Keratinocyte (primary cell): ENCODE data around the gene SELPLG. TPM values are rescaled to one million over a fixed set of nuclear protein-coding genes. Genes with fewer than 3 reads are reported as not detected.

Source experiments
- DNase-seq: peaks from one replicate; pipeline ENCODE4 v3.0.0-alpha.2; 2011; ENCODE audit warnings: low read depth, missing footprints, low spot score
- FAIRE-seq: peaks from 2 replicates; lab custom pipeline; 2011; peaks lifted over from hg19 to GRCh38; lab: Jason Lieb, UNC
- H2AFZ ChIP-seq: 2 replicates; pipeline ENCODE4 v1.6.0; 2012; ENCODE audit warnings: low read length, control low read depth, inconsistent platforms; ENCODE audit not compliant: control insufficient read depth
- H3K27ac ChIP-seq: 2 replicates; pipeline ENCODE4 v1.5.1; 2011; ENCODE audit warnings: low read length; ENCODE audit not compliant: control insufficient read depth, insufficient read depth
- H3K27me3 ChIP-seq: 3 replicates; pipeline ENCODE4 v1.6.0; 2011; ENCODE audit warnings: low read length; ENCODE audit not compliant: control insufficient read depth, insufficient read depth; ENCODE audit errors: extremely low read depth
- H3K36me3 ChIP-seq, 2 experiments: 2 replicates in 1 of 2; 3 replicates in 1 of 2; pipeline ENCODE4 v1.5.1; 2011; ENCODE audit warnings: low read length in 2 of 2, mild to moderate bottlenecking in 1 of 2; ENCODE audit not compliant: control insufficient read depth in 2 of 2, insufficient read depth in 2 of 2; ENCODE audit errors: extremely low read depth in 1 of 2
- H3K4me1 ChIP-seq: 3 replicates; pipeline ENCODE4 v1.5.1; 2011; ENCODE audit warnings: low read length; ENCODE audit not compliant: control insufficient read depth, insufficient read depth; ENCODE audit errors: extremely low read depth
- H3K4me2 ChIP-seq: 3 replicates; pipeline ENCODE4 v1.6.0; 2011; ENCODE audit warnings: low read depth, low read length; ENCODE audit not compliant: control insufficient read depth, insufficient read depth; ENCODE audit errors: extremely low read depth
- H3K4me3 ChIP-seq, 3 experiments: fragments of 200-600 bp in 1 of 3; sonication (generic) in 1 of 3; 2 replicates in 2 of 3; 3 replicates in 1 of 3; pipeline ENCODE4 v1.5.1; 2011 to 2016; ENCODE audit warnings: low read length in 3 of 3, mild to moderate bottlenecking in 3 of 3, control low read depth in 2 of 3, inconsistent platforms in 1 of 3, low read depth in 1 of 3, mixed read lengths in 1 of 3, mixed run types in 1 of 3, moderate library complexity in 1 of 3; ENCODE audit not compliant: control insufficient read depth in 2 of 3, insufficient read depth in 2 of 3; ENCODE audit errors: extremely low read depth in 1 of 3
- H3K79me2 ChIP-seq: 2 replicates; pipeline ENCODE4 v1.6.0; 2012; ENCODE audit warnings: low read length; ENCODE audit not compliant: control insufficient read depth, insufficient read depth
- H3K9ac ChIP-seq: 3 replicates; pipeline ENCODE4 v1.6.0; 2011; ENCODE audit warnings: low read length; ENCODE audit not compliant: control insufficient read depth, insufficient read depth; ENCODE audit errors: extremely low read depth
- H3K9me1 ChIP-seq: 3 replicates; pipeline ENCODE4 v1.6.0; 2011; ENCODE audit warnings: low read length; ENCODE audit not compliant: control insufficient read depth, insufficient read depth; ENCODE audit errors: extremely low read depth
- H3K9me3 ChIP-seq: 2 replicates; pipeline ENCODE4 v1.5.1; 2012; ENCODE audit warnings: low read depth, low read length; ENCODE audit not compliant: control insufficient read depth
- H4K20me1 ChIP-seq: 3 replicates; pipeline ENCODE4 v1.6.0; 2011; ENCODE audit warnings: low read length; ENCODE audit not compliant: control insufficient read depth, insufficient read depth; ENCODE audit errors: extremely low read depth
- CTCF ChIP-seq, 3 experiments: IDR thresholded peaks in 1 of 3; conservative IDR thresholded peaks in 1 of 3; optimal IDR thresholded peaks in 1 of 3; 2 replicates in 2 of 3; 3 replicates in 1 of 3; pipeline versions ENCODE3 to v1.5.1; 2011; ENCODE audit warnings: low read length in 3 of 3, mild to moderate bottlenecking in 3 of 3, moderate library complexity in 2 of 3, control low read depth in 1 of 3, inconsistent platforms in 1 of 3; ENCODE audit not compliant: insufficient read depth in 2 of 3; ENCODE audit errors: extremely low read depth in 1 of 3
- EZH2 ChIP-seq: IDR thresholded peaks from one replicate; pipeline ENCODE4 v1.6.1; 2012; ENCODE audit warnings: inconsistent platforms, mild to moderate bottlenecking, low read length, moderate library complexity
- dilution Hi-C: fragments of 300-500 bp; cut with MboI; formaldehyde crosslinking; loops from one replicate; pipeline ENCODE4 v1.7.0; 2020; ENCODE audit warnings: low sequenced_read_pairs; ENCODE audit not compliant: extremely low pct_ligation_motif_present
- polyA plus RNA-seq, 5 experiments: library from polyadenylated mRNA; depleted of rRNA in 3 of 5; stranded (reverse) in 3 of 5; stranded (forward) in 1 of 5; unstranded in 1 of 5; fragments of >200 nt; gene quantifications; 1 replicate in 1 of 5; 2 replicates in 3 of 5; 3 replicates in 1 of 5; pipeline versions ENCODE4 v1.2.1 to v1.2.3, GENCODE V29; 2011 to 2012; ENCODE audit warnings: missing spikeins in 2 of 5, low read depth in 1 of 5, low replicate concordance in 1 of 5

SELPLG gene
- polyA plus RNA-seq, 1 donor (not counting 4 experiments of a cell fraction or from before 2014, with no cell fraction given) = 0.80 TPM

DNA sequence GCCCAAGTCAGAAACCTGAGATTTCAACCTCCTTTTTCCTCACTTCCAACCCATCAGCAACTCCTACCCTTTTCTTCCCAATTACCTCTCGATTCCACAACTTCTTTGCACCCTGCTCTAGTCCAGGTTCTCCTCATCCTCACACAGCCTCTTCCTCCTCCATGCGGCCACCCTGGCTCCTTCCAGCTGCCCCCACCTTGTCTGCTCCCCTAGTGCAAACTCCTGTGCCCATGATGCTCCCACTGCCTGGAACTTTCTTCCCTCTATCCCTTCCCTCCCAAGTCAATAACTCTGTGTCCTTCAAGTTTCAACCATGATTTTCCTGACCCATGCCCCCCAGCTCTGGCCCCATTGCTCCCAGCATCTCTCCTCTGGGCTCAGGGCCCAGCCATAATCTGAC, 17.3 kb downstream of the SELPLG start:
- FAIRE-seq (no peak), DNase-seq (no peak)
- Histone ChIP-seq H3K4me2 (no peak overlapping the region), H3K27ac (no peak overlapping the region), H3K79me2 (no peaks in the 10 kb centered on the region), H3K4me1 (peaks cover 8% of the 10 kb centered on the region), H3K9me3 (peaks cover 2% of the 10 kb centered on the region), H3K9ac (no peak overlapping the region), H3K4me3 (no peak overlapping the region), H3K27me3 (peaks cover 6% of the 10 kb centered on the region), H2AFZ (no peak overlapping the region), H3K9me1 (no peaks in the 10 kb centered on the region), H4K20me1 (no peaks in the 10 kb centered on the region), H3K36me3 (no peaks in the 10 kb centered on the region)
- TF ChIP-seq EZH2 (no peak), CTCF (optimal IDR thresholded peaks at IDR 0.05 in 1 of 3, IDR thresholded peaks at IDR 0.05 in 1 of 3, conservative IDR thresholded peaks at IDR 0.05 in 1 of 3; ENCODE audit: extremely low read depth in 1 of 3, insufficient read depth in 2 of 3, low read length in 3 of 3) (no peak)
- dilution Hi-C loops = no loop called here

- no peak for TF ChIP-seq CTCF (optimal IDR thresholded peaks at IDR 0.05 in 1 of 3, IDR thresholded peaks at IDR 0.05 in 1 of 3, conservative IDR thresholded peaks at IDR 0.05 in 1 of 3; ENCODE audit: extremely low read depth in 1 of 3, insufficient read depth in 2 of 3, low read length in 3 of 3)
- no peak for FAIRE-seq
Measured at GRCh38 chr12:108615918-108616317, 17.8 kb downstream of the SELPLG start.

More at GRCh38 chr12:108615918-108616317, 17.8 kb downstream of the SELPLG start:
- Histone ChIP-seq H3K4me1 (peaks cover 8% of the 10 kb centered on the region), H3K9me3 (peaks cover 2% of the 10 kb centered on the region), H3K9me1 (no peaks in the 10 kb centered on the region), H3K9ac (no peak overlapping the region), H3K4me3 (no peak overlapping the region), H2AFZ (no peak overlapping the region), H3K36me3 (no peaks in the 10 kb centered on the region), H3K27ac (no peak overlapping the region), H3K79me2 (no peaks in the 10 kb centered on the region), H3K27me3 (peaks cover 6% of the 10 kb centered on the region), H4K20me1 (no peaks in the 10 kb centered on the region), H3K4me2 (no peak overlapping the region)
- no peak for DNase-seq
- dilution Hi-C loops = no loop called here
